Activated CD4-positive, alpha-beta T cell treated with anti-CD3 and anti-CD28 coated beads for 24 hours (primary cell): ENCODE results near the gene TRNAU1AP.

ENCODE experiments used
- DNase-seq, 2 donors: peaks; one replicate each; pipeline ENCODE4 v3.0.0-alpha.2; 2020; ENCODE audit warnings: low read depth in 2 of 2

TRNAU1AP gene

GRCh38 chr1:28604962-28605361, 52.1 kb downstream of the TRNAU1AP start:
- DNase-seq: no peak

- DNase-seq: no peak
Observed at GRCh38 chr1:28606771-28607170, 53.9 kb downstream of the TRNAU1AP start.

GRCh38 chr1:28613175-28613574, 60.3 kb downstream of the TRNAU1AP start:
- DNase-seq: no peak
